Measurements from ENCODE around the gene SLC5A1.

DNA sequence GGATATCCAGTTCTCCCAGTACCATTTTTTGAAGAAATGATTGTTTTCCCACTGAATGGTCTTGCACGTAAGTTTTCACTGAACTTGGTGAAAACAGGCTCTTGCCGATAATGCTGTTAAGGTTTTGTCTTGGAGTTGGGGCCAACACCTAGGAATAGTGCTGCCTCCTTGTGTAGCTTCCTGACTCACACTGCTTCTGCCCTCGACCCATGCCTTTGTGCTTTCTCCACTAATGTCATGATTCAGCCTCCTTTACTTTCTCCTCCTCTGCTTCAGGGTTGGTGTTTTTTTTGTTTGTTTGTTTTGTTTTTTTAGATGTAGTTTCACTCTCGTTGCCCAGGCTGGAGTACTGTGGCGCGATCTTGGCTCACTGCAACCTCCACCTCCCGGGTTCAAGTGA is 30.2 kb downstream of the SLC5A1 start:
- TF ChIP-seq POLR2A (IDR thresholded peaks at IDR 0.05), result no peak
- TF ChIP-seq CTCF (IDR thresholded peaks at IDR 0.05 in 4 of 5, conservative IDR thresholded peaks at IDR 0.05 in 1 of 5), result no peak

Measured in gastrocnemius medialis (tissue), 4 donors.